GM03348 (cell line): ENCODE measurements around the gene UMAD1.

Experiments
- DNase-seq: peaks from one replicate; pipeline ENCODE4 v3.0.0; 2012; ENCODE audit warnings: low spot score

Gene UMAD1

GRCh38 chr7:7830122-7830878 lies 189.7 kb downstream of the UMAD1 start:
- no peak for DNase-seq

- no peak for DNase-seq
Measured at GRCh38 chr7:7832518-7832917, 192.0 kb downstream of the UMAD1 start.

GRCh38 chr7:7834761-7835160 lies 194.2 kb downstream of the UMAD1 start:
- no peak for DNase-seq

GRCh38 chr7:7841027-7841426 lies 200.5 kb downstream of the UMAD1 start:
- no peak for DNase-seq

GRCh38 chr7:7843240-7843639 lies 202.7 kb downstream of the UMAD1 start:
- DNase-seq = no peak

- no peak for DNase-seq
Measured at GRCh38 chr7:7843972-7844371, 203.4 kb downstream of the UMAD1 start.

- no peak for DNase-seq
Measured at GRCh38 chr7:7848246-7848645, 207.7 kb downstream of the UMAD1 start.

- no peak for DNase-seq
Measured at GRCh38 chr7:7848892-7849291, 208.3 kb downstream of the UMAD1 start.

GRCh38 chr7:7850150-7850549 lies 209.6 kb downstream of the UMAD1 start:
- DNase-seq = no peak

GRCh38 chr7:7851381-7851780 lies 210.8 kb downstream of the UMAD1 start:
- DNase-seq = no peak

- DNase-seq = no peak
Measured at GRCh38 chr7:7851991-7852390, 211.4 kb downstream of the UMAD1 start.

GRCh38 chr7:7857143-7857583 lies 216.6 kb downstream of the UMAD1 start:
- DNase-seq = no peak

GRCh38 chr7:7858559-7858958 lies 218.0 kb downstream of the UMAD1 start:
- no peak for DNase-seq

- DNase-seq = no peak
Measured at GRCh38 chr7:7859411-7859810, 218.9 kb downstream of the UMAD1 start.

GRCh38 chr7:7861211-7861633 lies 220.7 kb downstream of the UMAD1 start:
- peak; percentile 38 for DNase-seq

GRCh38 chr7:7862393-7862792 lies 221.8 kb downstream of the UMAD1 start:
- no peak for DNase-seq

GRCh38 chr7:7867846-7868571 lies 227.5 kb downstream of the UMAD1 start:
- no peak for DNase-seq

- no peak for DNase-seq
Measured at GRCh38 chr7:7868572-7868899, 228.0 kb downstream of the UMAD1 start.

- DNase-seq = no peak
Measured at GRCh38 chr7:7869036-7869435, 228.5 kb downstream of the UMAD1 start.

- DNase-seq = no peak
Measured at GRCh38 chr7:7869651-7870050, 229.1 kb downstream of the UMAD1 start.

- DNase-seq = no peak
Measured at GRCh38 chr7:7870555-7870954, 230.0 kb downstream of the UMAD1 start.

- DNase-seq = no peak
Measured at GRCh38 chr7:7876419-7876818, 235.9 kb downstream of the UMAD1 start.

GRCh38 chr7:7881581-7881980 lies 241.0 kb downstream of the UMAD1 start:
- no peak for DNase-seq

- no peak for DNase-seq
Measured at GRCh38 chr7:7882888-7883287, 242.3 kb downstream of the UMAD1 start.
